T-helper 1 cell (primary cell): ENCODE data around the gene MET.
"Not testable (repeated sequence)": the region's sequence is repeated elsewhere in the genome, so short reads cannot be mapped to it uniquely, and the experiment has no call there.

Experiments used
- DNase-seq, 5 donors: peaks; one replicate each; pipeline ENCODE4 v3.0.0-alpha.2; 2012 to 2020

Gene MET

GRCh38 chr7:116754186-116754585, 82.2 kb downstream of the MET start:
- no peak for DNase-seq

DNA sequence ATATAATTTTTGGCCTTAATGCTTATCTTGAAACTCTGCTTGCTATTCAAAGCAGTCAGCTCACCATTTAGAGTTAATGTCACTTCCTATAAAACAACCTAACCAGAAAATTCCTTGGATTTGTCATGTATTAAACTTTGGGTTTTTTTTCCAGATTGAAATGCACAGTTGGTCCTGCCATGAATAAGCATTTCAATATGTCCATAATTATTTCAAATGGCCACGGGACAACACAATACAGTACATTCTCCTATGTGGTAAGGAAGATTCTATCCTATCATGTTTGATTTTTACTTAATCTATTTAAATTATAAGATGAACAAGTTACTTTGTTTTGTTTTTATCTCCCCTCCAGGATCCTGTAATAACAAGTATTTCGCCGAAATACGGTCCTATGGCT, 85.3 kb downstream of the MET start:
- no peak for DNase-seq

GRCh38 chr7:116759642-116760041, 87.6 kb downstream of the MET start:
- DNase-seq = not testable (repeated sequence)

- DNase-seq = no peak
These were observed 91.0 kb downstream of the MET start for GRCh38 chr7:116762971-116763370.

GRCh38 chr7:116763647-116764046, 91.7 kb downstream of the MET start:
- DNase-seq = no peak

DNA sequence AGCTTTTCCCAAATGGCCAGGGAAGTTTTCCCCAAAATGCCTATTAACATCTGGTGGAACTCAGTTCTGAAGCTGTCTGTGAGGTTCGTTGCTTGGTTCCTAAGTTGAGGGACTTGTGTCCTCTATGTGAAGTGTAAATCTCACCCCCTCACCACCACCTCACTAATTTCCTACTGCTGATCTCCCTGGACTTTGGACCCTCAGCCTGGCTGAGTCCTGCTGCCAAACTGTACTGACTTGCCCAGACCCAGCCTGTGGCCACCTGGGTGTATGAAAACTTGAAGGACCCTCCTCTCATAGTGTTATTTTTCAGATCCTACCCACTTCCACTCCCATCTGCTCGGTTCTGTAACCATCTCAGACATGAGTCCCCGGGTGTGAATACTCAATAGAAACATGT, 94.9 kb downstream of the MET start:
- DNase-seq = no peak

- DNase-seq = no peak
These were observed 97.5 kb downstream of the MET start for GRCh38 chr7:116769546-116769945.

GRCh38 chr7:116770941-116771340, 98.9 kb downstream of the MET start:
- DNase-seq = no peak

- no peak for DNase-seq
These were observed 99.6 kb downstream of the MET start for GRCh38 chr7:116771640-116772039.

- DNase-seq = no peak
These were observed 100.4 kb downstream of the MET start for GRCh38 chr7:116772423-116772863.

- DNase-seq = no peak
These were observed 101.1 kb downstream of the MET start for GRCh38 chr7:116772926-116773749.

DNA sequence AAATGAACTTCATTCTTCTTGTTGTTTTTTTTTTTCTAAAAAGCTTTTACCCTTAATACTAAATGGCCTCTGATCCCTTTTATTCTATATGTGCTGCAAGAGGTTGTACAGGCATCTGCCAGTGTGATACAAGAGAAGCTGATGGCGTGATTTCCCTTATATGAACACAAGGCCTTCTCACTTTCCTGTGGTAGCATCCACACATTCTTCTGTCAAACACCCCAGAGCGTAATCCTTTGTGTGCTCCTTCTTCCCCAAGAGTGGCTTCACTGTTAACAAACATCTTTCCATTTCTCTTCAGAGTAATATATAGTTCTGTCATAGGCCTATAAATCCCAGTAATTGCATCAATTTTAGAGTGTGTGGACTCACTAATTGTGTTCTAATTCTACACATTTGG, 104.0 kb downstream of the MET start:
- no peak for DNase-seq

DNA sequence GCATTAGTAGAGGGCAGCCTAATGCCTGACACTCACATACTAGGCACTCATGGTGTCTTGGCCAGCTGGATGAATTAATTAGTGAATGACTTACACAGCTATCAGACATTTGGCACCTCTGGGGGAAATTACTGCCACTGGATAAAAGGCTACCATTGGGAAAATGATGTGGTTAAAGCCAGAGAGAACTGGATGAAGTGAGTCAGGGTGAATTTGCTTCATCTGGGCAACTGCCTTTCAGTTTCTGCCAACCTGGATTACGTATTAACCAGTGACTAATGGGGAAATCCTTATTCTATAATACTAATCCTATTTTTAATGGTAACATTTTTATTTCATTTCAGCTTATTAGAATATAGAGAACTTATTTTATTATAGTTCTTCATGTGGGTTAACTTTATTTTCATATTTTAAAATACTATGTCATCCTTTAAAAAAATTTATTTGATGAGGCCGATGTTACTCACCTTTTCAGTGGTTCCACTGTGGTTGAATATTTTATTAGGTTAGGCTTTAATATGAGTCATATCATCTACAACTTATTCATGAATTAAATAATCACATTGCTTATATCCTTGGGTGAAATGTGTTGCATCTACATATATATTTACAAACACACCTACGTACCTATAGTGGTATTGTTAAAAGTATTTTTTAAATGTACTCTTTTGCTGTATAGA, 104.8 kb downstream of the MET start:
- DNase-seq = no peak

- no peak for DNase-seq
These were observed 105.8 kb downstream of the MET start for GRCh38 chr7:116777651-116778281.

GRCh38 chr7:116779216-116779615, 107.2 kb downstream of the MET start:
- no peak for DNase-seq

DNA sequence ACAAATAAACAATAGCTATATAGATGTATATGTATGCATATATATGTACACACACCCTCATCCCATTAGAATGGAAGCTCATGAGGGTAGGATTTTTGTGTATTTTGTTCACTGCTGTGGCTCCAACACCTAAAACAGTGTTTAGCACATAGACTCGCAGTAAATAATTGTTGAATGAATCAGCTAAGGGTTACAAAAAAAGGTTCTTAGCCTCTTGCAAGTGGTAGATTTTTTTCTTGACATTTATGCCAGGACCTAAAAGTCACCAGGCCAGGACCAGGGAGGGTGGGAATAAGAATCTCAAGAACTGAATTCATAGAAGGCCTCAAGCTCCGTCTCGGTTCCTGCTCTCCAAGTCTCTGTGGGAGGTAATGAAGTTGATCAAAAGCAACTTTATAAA, 107.9 kb downstream of the MET start:
- DNase-seq = no peak

- DNase-seq = no peak
These were observed 108.5 kb downstream of the MET start for GRCh38 chr7:116780521-116780920.

DNA sequence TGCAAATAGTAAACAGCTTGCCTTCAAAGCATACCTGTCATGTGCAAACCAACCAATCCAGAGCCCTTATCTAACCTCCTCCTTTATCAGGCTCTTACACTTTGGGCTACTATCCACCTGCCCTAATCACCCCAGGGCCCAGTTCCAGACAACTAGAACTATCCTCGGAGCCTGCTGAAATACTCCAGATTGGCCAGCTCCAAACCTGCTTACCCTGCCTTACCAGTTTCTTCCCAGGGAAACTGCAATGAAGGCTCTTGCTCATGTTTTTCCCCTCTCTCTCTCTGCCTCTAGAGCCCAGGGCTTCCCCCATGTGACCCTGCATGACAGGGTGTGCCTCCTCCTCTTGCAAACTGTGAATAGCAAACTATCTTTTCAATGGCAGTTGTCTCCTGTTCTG, 109.0 kb downstream of the MET start:
- no peak for DNase-seq

GRCh38 chr7:116781584-116781983, 109.6 kb downstream of the MET start:
- DNase-seq = no peak

DNA sequence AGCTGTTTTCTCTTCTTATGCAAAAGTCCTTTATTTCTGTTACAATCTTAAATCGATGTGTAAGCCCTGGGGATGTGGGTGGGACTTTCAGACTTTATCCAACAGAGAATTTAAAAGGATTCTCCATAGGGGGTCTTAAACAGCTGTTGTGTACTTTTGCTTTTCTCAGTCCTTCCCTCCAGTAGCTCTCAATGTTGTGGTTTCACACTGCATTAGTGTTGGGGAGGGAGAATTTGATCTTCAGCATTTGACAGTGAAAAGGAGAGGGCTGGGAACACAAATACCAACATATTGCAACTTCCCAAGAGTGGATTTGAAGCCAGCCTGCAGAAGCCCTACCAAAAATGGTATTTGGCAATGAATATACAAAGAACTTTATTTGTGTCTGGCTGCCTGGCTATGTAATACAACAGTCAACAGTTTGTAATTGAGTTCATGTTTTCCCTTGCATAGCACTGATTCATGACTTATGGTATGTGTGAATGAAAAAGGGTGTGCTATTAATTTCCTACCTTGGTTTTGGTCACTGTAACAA, 110.2 kb downstream of the MET start:
- no peak for DNase-seq

- no peak for DNase-seq
These were observed 111.8 kb downstream of the MET start for GRCh38 chr7:116783666-116784318.

DNA sequence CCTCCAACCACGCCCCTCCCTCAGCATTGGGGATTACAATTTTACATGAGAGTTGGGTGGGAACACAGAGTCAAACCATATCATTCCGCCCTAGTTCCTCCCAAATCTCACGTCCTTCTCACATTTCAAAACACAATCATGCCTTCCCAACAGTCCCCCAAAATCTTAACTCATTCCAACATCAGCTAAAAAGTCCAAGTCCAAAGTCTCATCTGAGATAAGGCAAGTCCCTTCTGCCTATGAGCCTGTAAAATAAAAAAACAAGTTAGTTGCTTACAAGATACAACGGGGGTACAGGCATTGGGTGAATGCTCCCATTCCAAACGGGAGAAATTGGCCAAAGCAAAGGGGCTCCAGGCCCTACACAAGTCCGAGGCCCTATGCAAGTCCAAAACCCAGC, 112.7 kb downstream of the MET start:
- DNase-seq = no peak

GRCh38 chr7:116785843-116786242, 113.8 kb downstream of the MET start:
- DNase-seq = no peak
